HG03103 (cell line): ENCODE data around the gene KDM3B.
A peak's percentile ranks its signal among the peaks of the same experiment; 100 is the strongest.
"Not testable (repeated sequence)": the region's sequence is repeated elsewhere in the genome, so short reads cannot be mapped to it uniquely, and the experiment has no call there.

Experiments used
- ATAC-seq: cut with Tn5 transposase; IDR thresholded peaks from one replicate; pipeline ENCODE4 v1.9.1; 2021; ENCODE audit warnings: low read depth; ENCODE audit not compliant: unreplicated experiment

KDM3B gene

GRCh38 chr5:138389332-138389731 is 36.8 kb downstream of the KDM3B start:
- ATAC-seq = no peak

GRCh38 chr5:138389911-138390310 is 37.4 kb downstream of the KDM3B start:
- ATAC-seq = not testable (repeated sequence)

GRCh38 chr5:138391859-138392386 is 39.4 kb downstream of the KDM3B start:
- ATAC-seq = no peak

- ATAC-seq = peak; percentile 51
Observed at GRCh38 chr5:138402640-138403039, 50.2 kb downstream of the KDM3B start.

- ATAC-seq = no peak
Observed at GRCh38 chr5:138408023-138408422, 55.5 kb downstream of the KDM3B start.

GRCh38 chr5:138410996-138411640 is 58.6 kb downstream of the KDM3B start:
- not testable (repeated sequence) for ATAC-seq

GRCh38 chr5:138418444-138418843 is 66.0 kb downstream of the KDM3B start:
- no peak for ATAC-seq

GRCh38 chr5:138425079-138425478 is 72.6 kb downstream of the KDM3B start:
- no peak for ATAC-seq

- no peak for ATAC-seq
Observed at GRCh38 chr5:138435943-138436342, 83.5 kb downstream of the KDM3B start.

GRCh38 chr5:138438003-138438723 is 85.7 kb downstream of the KDM3B start:
- no peak for ATAC-seq

GRCh38 chr5:138438724-138439476 is 86.4 kb downstream of the KDM3B start, which contains the start of gene REEP2:
TSS of gene REEP2 (plus strand) at chr5:138439057. CDS start at chr5:138439209, 152 bp downstream.
- ATAC-seq = peak; percentile 50

- no peak for ATAC-seq
Observed at GRCh38 chr5:138439477-138440158, 87.1 kb downstream of the KDM3B start.

- no peak for ATAC-seq
Observed at GRCh38 chr5:138440159-138441073, 87.9 kb downstream of the KDM3B start.

- ATAC-seq = no peak
Observed at GRCh38 chr5:138441221-138441620, 88.7 kb downstream of the KDM3B start.

GRCh38 chr5:138444078-138444773 is 91.7 kb downstream of the KDM3B start:
- no peak for ATAC-seq

GRCh38 chr5:138444774-138445546 is 92.5 kb downstream of the KDM3B start:
- ATAC-seq = no peak

GRCh38 chr5:138445547-138446271 is 93.2 kb downstream of the KDM3B start:
- no peak for ATAC-seq

GRCh38 chr5:138448070-138448469 is 95.6 kb downstream of the KDM3B start:
- no peak for ATAC-seq
